NCI-H226 (cell line): Measurements from ENCODE around the gene GM2A.
"Not testable (repeated sequence)": the region's sequence is repeated elsewhere in the genome, so short reads cannot be mapped to it uniquely, and the experiment has no call there.

Source experiments
- DNase-seq: peaks from one replicate; pipeline ENCODE4 v3.0.0-alpha.2; 2015

Gene GM2A

DNA sequence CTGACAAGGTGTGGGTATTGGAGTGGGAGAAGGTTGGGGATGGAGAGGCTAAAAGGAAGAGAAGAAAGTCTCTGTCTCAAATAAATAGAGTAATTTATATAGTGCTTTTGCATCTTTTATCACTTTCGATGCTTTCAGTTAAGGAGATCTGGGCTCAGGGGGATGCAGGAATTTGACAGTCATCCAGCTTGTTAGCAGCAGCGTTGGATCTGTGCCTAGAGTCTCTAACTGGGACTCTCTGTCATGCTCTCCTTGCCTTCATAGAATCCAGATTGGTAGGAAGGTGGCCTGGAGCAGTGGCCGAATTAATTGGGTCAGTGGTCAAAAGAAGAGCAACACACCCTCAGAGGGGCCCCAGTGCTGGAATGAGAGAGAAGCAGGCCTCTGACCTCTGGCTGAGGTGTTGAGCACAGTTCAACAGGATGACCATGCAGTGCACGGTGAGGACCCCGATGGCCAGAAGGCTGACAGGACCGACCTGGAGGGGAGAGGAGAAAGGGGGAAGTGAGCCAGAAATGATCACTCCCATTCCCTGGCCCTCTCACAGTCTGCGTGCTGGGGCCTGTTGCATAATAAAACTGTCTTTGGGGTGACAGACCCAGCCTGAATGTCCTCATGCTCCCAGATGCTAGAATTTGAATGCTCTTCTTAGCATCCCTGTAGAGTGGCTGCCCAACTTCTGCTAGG lies 42.9 kb downstream of the GM2A start:
- DNase-seq = no peak

GRCh38 chr5:151296478-151296830 lies 43.5 kb downstream of the GM2A start:
- DNase-seq = no peak

DNA sequence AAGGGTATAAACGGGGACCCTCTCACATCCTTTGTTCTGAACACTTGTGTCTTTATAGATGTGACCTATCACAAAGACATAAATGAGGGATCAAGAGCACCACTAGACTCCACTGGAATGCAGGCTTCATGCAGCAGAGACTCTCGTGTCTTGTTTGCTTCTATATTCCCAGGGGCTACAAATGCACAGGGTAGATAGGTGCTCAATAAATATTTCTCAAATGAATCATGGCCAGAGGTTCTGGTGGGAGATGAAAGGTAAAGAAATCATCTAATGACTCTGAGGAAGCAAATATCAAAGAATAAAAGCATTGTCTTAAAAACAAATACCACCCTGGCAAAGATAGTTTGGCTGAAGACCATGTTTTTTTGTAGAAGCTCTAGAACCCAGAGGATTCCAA lies 44.0 kb downstream of the GM2A start:
- no peak for DNase-seq

- DNase-seq = no peak
These were observed 45.3 kb downstream of the GM2A start for GRCh38 chr5:151298063-151298855.

DNA sequence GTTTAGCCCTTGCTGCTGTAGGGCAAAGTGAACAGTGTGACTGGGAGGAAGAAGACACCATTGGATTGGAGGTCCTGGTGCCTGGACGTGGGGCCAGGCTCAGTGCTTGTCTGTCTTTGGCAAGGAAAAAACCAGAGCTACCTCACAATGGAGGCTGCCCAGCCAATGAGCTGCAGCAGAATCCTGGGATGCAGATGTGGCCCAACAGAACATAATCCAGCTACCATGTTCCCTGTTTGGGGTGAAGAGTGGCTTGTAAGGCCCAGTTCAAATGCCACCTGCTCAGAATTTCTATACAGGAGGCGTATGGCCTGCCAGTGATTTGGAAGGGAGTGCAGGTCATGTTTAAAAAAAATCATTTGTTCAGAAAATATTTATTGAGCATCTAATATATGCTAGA lies 50.7 kb downstream of the GM2A start, which contains the start of gene SLC36A3:
TSS of gene SLC36A3 (minus strand) at position 101 of the 400 bp plus-strand sequence. CDS start 412 bp downstream, outside the sequence.
- no peak for DNase-seq

DNA sequence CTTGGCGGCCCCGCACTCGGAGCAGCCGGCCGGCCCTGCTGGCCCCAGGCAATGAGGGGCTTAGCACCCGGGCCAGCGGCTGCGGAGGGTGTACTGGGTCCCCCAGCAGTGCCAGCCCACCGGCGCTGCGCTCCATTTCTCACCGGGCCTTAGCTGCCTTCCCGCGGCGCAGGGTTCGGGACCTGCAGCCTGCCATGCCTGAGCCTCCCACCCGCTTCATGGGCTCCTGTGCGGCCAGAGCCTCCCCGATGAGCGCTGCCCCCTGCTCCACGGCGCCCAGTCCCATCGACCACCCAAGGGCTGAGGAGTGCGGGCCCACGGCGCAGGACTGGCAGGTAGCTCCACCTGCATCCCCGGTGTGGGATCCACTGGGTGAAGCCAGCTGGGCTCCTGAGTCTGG lies 56.3 kb downstream of the GM2A start:
- DNase-seq = not testable (repeated sequence)

DNA sequence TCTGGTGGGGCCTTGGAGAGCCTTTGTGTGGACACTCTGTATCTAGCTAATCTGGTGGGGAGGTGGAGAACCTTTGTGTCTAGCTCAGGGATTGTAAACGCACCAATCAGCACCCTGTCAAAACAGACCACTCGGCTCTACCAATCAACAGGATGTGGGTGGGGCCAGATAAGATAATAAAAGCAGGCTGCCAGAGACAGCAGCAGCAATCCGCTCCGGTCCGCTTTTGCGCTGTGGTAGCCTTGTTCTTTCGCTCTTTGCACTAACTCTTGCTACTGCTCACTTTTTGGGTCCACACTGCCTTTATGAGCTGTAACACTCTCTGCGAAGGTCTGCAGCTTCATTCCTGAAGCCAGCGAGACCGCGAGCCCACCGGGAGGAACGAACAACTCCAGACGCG lies 56.8 kb downstream of the GM2A start:
- not testable (repeated sequence) for DNase-seq

DNA sequence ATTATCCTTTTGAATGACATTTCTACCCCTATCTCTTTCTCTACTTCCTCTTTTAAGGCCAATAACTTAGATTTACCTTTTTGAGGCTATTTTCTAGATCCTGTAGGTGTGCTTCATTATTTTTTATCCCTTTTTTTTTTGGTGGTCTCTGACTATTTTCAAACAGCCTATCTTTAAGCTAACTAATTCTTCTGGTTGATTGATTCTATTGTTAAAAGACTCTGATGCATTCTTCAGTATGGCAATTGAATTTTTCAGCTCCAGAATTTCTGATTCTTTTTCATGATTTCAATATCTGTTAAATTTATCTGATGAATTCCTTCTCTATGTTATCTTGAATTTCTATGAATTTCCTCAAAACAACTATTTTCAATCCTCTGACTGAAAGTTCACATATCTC lies 57.9 kb downstream of the GM2A start:
- no peak for DNase-seq

DNA sequence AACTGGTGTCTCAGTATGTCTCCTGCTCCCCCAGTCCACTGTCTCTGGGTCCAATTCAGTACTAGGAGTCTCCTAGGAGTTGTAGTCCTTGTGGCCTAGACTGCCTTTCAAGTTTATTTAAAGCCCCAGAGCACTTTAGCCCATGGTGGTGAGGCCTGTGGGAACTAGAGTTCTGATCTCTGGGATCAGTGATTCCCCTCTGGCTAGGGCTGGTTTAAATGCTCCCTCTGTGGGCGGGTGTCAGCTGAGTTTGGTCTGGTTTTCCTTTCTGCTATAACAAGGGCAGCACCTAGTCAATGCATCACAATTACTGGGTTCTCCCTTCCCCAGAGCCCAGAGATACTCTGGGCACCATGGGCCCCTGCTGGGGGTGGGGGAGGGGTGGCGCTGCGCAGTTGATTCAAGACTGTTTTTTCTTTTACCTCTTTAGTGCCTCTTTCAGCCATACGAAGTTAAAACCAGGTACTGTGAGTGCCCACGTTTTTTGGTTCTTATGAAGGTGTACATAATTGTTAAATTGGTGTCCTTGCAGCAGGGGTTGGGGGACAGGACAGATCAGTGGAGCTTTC lies 59.9 kb downstream of the GM2A start:
- no peak for DNase-seq

- DNase-seq = no peak
These were observed 60.4 kb downstream of the GM2A start for GRCh38 chr5:151313357-151313756.

GRCh38 chr5:151315998-151316597 lies 63.1 kb downstream of the GM2A start:
- peak; percentile 69 for DNase-seq

DNA sequence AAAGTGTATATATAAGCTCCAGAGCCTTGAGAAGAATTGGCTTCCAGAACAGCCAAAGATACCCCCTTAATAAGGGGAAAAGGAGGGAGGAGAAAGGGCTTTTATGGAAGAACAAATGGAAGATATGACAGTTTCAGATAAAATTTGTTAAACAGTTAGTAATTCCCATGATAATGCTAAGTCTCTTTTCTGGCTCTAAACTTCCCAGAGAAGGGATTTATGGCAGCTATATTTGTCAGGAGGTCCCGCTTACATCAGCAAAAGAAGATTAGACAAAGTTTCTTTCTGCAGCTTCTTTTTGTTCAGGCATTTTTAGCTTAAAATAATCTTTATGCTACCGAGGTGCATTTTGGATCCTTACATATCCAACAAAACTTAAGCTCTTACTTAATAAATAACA lies 64.9 kb downstream of the GM2A start:
- DNase-seq = no peak

DNA sequence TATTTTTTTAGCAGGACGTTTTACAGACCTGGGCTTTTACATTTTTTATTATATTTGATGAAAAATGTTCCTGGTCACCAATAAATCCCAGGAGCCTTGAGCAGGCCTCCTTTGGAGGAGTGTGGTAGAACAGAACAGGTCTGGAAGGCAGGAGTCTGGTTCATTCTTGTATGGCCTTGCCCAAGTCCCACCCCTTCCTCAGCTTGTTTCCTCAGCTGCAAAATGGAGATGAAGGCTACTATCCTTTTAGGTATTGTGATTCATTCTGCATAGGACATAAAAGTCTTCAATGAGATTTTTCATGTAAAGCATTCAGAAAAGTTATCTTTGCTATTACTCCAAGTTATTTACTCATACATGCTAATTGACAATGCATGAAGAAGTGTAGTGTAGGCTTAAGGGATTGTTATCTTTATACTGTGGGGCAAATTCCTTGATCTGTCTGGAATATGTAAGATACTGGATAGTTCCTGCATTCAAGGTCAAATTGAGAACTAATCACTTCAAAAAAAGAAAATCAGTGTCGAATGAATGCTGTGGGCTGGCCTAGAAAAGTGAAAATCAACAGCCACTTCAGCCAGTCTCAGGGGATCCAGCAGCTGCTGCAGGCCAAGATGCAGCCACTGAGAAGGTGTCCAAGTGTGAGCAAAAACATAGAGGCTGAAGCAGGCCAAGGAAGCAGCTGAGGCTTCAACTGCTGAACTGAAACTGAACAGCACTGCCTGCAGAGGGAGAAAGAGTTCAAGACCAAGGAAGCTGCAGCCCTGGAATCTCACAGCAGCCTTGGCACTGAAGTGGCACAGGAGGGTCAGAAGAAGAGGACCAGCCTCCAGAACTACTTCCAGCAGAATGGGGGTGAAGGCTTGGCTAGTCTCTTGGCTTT lies 66.1 kb downstream of the GM2A start:
- peak; percentile 5 for DNase-seq
